ENCODE results near the gene CCDC82. TPM values are rescaled to one million over a fixed set of nuclear protein-coding genes. Genes with fewer than 3 reads are reported as not detected.
A peak's percentile ranks its signal among the peaks of the same experiment; 100 is the strongest.

Gene CCDC82
- total and polyA plus RNA-seq, 5 donors from 2014 or later = 22.2 to 37.3 (median 26.2) TPM

- Histone ChIP-seq H3K9me3 (ENCODE audit: control insufficient read depth in 2 of 2, low read length in 2 of 2) (no peaks in the 10 kb centered on the region), H3K27ac (ENCODE audit: insufficient read depth, low read length, poor library complexity, severe bottlenecking) (no peak overlapping the region), H3K27me3 (ENCODE audit: control insufficient read depth, insufficient read depth, low read length) (no peaks in the 10 kb centered on the region), H3K4me3 (ENCODE audit: low read depth, low read length) (no peak overlapping the region), H3K4me1 (ENCODE audit: control insufficient read depth, insufficient read depth, low read length, poor library complexity, severe bottlenecking) (no peaks in the 10 kb centered on the region), H3K36me3 (ENCODE audit: control insufficient read depth, insufficient read depth, low read length) (peaks cover 64% of the 10 kb centered on the region)
- Mint-ChIP-seq H3K4me1 (peaks cover 0 to 12% (median 3%) of the 10 kb centered on the region in 4 donors), H3K4me3 (no peak overlapping the region), H3K9me3 (peaks cover 0 to 2% (median 0%) of the 10 kb centered on the region in 7 donors), H3K27me3 (no peaks in the 10 kb centered on the region), H3K27ac (no peak overlapping the region), H3K36me3 (peaks cover 24% of the 10 kb centered on the region)
- DNase-seq (no peak), ATAC-seq (ENCODE audit: low read depth in 2 of 2) (no peak)
Observed at GRCh38 chr11:96365493-96365892, 24.2 kb downstream of the CCDC82 start.

DNA sequence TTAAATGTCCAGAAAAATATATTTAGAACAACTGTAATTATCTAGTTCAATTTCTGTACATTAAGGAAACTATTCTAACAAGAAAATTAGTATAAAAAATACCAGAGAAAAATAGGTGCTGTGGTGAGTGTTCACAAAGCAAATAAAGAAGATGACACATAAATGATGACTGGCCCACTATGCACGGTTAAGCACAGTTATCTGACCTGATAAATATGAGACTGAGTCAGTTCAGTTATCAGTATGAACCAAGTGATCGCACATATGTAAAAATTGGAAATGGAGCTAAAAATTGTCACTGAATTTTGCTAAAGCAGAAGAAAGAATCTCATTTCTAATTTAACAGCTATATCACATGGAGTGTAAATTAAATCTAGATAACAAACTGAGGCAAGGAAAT, 27.9 kb downstream of the CCDC82 start:
- H3K4me3 Mint-ChIP-seq = no peak overlapping the region
- peaks cover 23% of the 10 kb centered on the region for H3K36me3 Mint-ChIP-seq
- no peaks in the 10 kb centered on the region for H3K4me1 ChIP-seq (ENCODE audit: control insufficient read depth, insufficient read depth, low read length, poor library complexity, severe bottlenecking)
- no peak overlapping the region for H3K27ac ChIP-seq (ENCODE audit: insufficient read depth, low read length, poor library complexity, severe bottlenecking)
- peaks cover 55% of the 10 kb centered on the region for H3K36me3 ChIP-seq (ENCODE audit: control insufficient read depth, insufficient read depth, low read length)
- ATAC-seq (ENCODE audit: low read depth in 2 of 2) (no peak), DNase-seq (no peak)
- peaks cover 0 to 31% (median 9%) of the 10 kb centered on the region in 4 donors for H3K4me1 Mint-ChIP-seq
- H3K9me3 Mint-ChIP-seq = no peaks in the 10 kb centered on the region
- no peaks in the 10 kb centered on the region for H3K27me3 Mint-ChIP-seq
- H3K4me3 ChIP-seq (ENCODE audit: low read depth, low read length) = no peak overlapping the region
- H3K27ac Mint-ChIP-seq = no peak overlapping the region
- no peaks in the 10 kb centered on the region for H3K27me3 ChIP-seq (ENCODE audit: control insufficient read depth, insufficient read depth, low read length)
- no peaks in the 10 kb centered on the region for H3K9me3 ChIP-seq (ENCODE audit: control insufficient read depth in 2 of 2, low read length in 2 of 2)

GRCh38 chr11:96358321-96358720, 31.4 kb downstream of the CCDC82 start:
- Mint-ChIP-seq H3K36me3 (peaks cover 47% of the 10 kb centered on the region), H3K27me3 (no peaks in the 10 kb centered on the region), H3K27ac (peak overlapping the region in 1 of 3 donors; percentile 22), H3K9me3 (peaks cover 0 to 2% (median 0%) of the 10 kb centered on the region in 7 donors), H3K4me1 (peaks cover 2 to 36% (median 14%) of the 10 kb centered on the region in 4 donors), H3K4me3 (no peak overlapping the region)
- no peak for DNase-seq
- Histone ChIP-seq H3K27ac (ENCODE audit: insufficient read depth, low read length, poor library complexity, severe bottlenecking) (no peak overlapping the region), H3K4me1 (ENCODE audit: control insufficient read depth, insufficient read depth, low read length, poor library complexity, severe bottlenecking) (no peaks in the 10 kb centered on the region), H3K27me3 (ENCODE audit: control insufficient read depth, insufficient read depth, low read length) (no peaks in the 10 kb centered on the region), H3K36me3 (ENCODE audit: control insufficient read depth, insufficient read depth, low read length) (peaks cover 46% of the 10 kb centered on the region), H3K4me3 (ENCODE audit: low read depth, low read length) (no peak overlapping the region), H3K9me3 (ENCODE audit: control insufficient read depth in 2 of 2, low read length in 2 of 2) (no peaks in the 10 kb centered on the region)
- no peak for ATAC-seq (ENCODE audit: low read depth in 2 of 2)

DNA sequence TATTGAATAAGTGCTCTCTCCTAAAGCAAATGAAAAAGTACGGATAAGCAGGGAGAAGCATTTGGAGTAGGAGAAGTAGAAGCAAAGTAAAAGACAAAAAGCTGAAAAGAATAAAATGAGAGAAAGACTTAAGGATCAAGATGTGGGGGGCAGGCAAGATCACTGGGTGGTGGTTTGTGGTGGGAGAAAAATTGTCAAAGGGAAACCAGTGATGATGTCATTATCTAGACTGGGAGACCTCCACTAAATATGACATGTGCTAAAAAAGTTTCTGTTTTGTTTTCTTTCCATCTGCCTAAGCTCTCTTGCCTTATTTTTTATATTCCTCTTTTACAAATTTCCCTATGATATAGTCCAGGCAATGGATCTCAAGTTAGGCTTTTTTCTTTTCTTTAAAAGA, 31.9 kb downstream of the CCDC82 start:
- Mint-ChIP-seq H3K27ac (peak overlapping the region in 1 of 3 donors; percentile 22), H3K36me3 (peaks cover 47% of the 10 kb centered on the region)

GRCh38 chr11:96356848-96357247, 32.9 kb downstream of the CCDC82 start:
- Mint-ChIP-seq H3K27me3 (no peaks in the 10 kb centered on the region), H3K4me3 (no peak overlapping the region), H3K9me3 (peaks cover 0 to 2% (median 0%) of the 10 kb centered on the region in 7 donors), H3K36me3 (peaks cover 42% of the 10 kb centered on the region), H3K4me1 (peaks cover 2 to 28% (median 13%) of the 10 kb centered on the region in 4 donors), H3K27ac (peak overlapping the region in 2 of 3 donors; percentile 3 to 27)
- DNase-seq = no peak
- Histone ChIP-seq H3K27me3 (ENCODE audit: control insufficient read depth, insufficient read depth, low read length) (no peaks in the 10 kb centered on the region), H3K9me3 (ENCODE audit: control insufficient read depth in 2 of 2, low read length in 2 of 2) (no peaks in the 10 kb centered on the region), H3K36me3 (ENCODE audit: control insufficient read depth, insufficient read depth, low read length) (peaks cover 42% of the 10 kb centered on the region), H3K27ac (ENCODE audit: insufficient read depth, low read length, poor library complexity, severe bottlenecking) (no peak overlapping the region), H3K4me1 (ENCODE audit: control insufficient read depth, insufficient read depth, low read length, poor library complexity, severe bottlenecking) (no peaks in the 10 kb centered on the region), H3K4me3 (ENCODE audit: low read depth, low read length) (no peak overlapping the region)
- no peak for ATAC-seq (ENCODE audit: low read depth in 2 of 2)

More for the DNA sequence above, 31.9 kb downstream of the CCDC82 start:
- Mint-ChIP-seq H3K9me3 (peaks cover 0 to 2% (median 0%) of the 10 kb centered on the region in 7 donors), H3K4me3 (no peak overlapping the region), H3K4me1 (peaks cover 2 to 36% (median 14%) of the 10 kb centered on the region in 4 donors), H3K27me3 (no peaks in the 10 kb centered on the region)
- Histone ChIP-seq H3K27ac (ENCODE audit: insufficient read depth, low read length, poor library complexity, severe bottlenecking) (no peak overlapping the region), H3K4me3 (ENCODE audit: low read depth, low read length) (no peak overlapping the region), H3K9me3 (ENCODE audit: control insufficient read depth in 2 of 2, low read length in 2 of 2) (no peaks in the 10 kb centered on the region), H3K27me3 (ENCODE audit: control insufficient read depth, insufficient read depth, low read length) (no peaks in the 10 kb centered on the region), H3K4me1 (ENCODE audit: control insufficient read depth, insufficient read depth, low read length, poor library complexity, severe bottlenecking) (no peaks in the 10 kb centered on the region), H3K36me3 (ENCODE audit: control insufficient read depth, insufficient read depth, low read length) (peaks cover 46% of the 10 kb centered on the region)
- DNase-seq (no peak), ATAC-seq (ENCODE audit: low read depth in 2 of 2) (no peak)

DNA sequence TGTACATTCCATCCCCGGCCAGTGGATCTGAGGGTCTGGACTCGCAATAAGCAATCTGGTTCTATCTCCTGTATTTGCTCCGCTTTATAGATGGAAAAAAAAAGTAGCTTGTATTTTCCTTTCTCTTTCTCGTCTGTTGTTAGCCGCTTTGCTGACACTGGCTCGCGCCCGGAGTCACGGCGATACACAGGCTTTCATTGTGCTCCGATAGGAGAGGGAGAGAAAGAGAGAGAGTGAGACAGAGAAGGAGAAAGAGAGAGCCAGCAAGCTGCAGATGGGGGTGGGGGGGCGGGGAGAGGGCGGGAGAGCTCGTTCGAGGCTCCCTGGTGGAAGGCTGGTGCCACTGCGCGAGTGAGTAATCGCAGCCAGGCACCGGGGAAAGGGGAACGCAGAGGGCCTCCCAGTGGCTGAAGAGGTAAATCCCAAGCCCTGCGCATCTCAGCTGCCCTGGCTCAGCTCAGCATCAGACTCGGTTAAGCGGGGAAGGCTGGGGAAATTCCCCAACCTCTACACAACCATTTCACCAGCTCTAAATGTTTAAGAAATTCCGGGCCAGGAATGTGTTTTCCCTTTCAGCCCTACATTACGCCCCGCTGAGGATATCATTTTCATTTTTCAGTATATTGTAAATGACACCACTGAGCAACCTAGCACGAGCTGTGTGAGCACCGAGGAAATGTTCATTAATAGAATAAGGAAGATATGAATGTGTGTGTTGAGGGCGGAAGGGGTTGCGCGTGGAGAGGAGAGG, 46.6 kb downstream of the CCDC82 start, which contains the start of gene MAML2:
Gene MAML2 (minus strand): TSS at position 235 of the 751 bp plus-strand sequence. CDS start 1,300 bp downstream, outside the sequence.
- Mint-ChIP-seq H3K27me3 (no peaks in the 10 kb centered on the region), H3K27ac (peak within 1 kb of the TSS; percentile 89 to 98 (median 94)), H3K4me1 (peaks cover 15 to 35% (median 25%) of the 10 kb centered on the region in 4 donors), H3K9me3 (peaks cover 0 to 1% (median 0%) of the 10 kb centered on the region in 7 donors), H3K36me3 (peaks cover 5% of the 10 kb centered on the region), H3K4me3 (peak within 1 kb of the TSS; percentile 95 to 99 (median 97))
- Histone ChIP-seq H3K27me3 (ENCODE audit: control insufficient read depth, insufficient read depth, low read length) (no peaks in the 10 kb centered on the region), H3K4me1 (ENCODE audit: control insufficient read depth, insufficient read depth, low read length, poor library complexity, severe bottlenecking) (peaks cover 47% of the 10 kb centered on the region), H3K36me3 (ENCODE audit: control insufficient read depth, insufficient read depth, low read length) (no peaks in the 10 kb centered on the region), H3K27ac (ENCODE audit: insufficient read depth, low read length, poor library complexity, severe bottlenecking) (peak within 1 kb of the TSS; percentile 79), H3K4me3 (ENCODE audit: low read depth, low read length) (peak within 1 kb of the TSS; percentile 98), H3K9me3 (ENCODE audit: control insufficient read depth in 2 of 2, low read length in 2 of 2) (no peaks in the 10 kb centered on the region)
- DNase-seq = peak; percentile 84 to 93 (median 85)
- peak; percentile 86 for ATAC-seq (ENCODE audit: low read depth in 2 of 2)

- Histone ChIP-seq H3K4me1 (ENCODE audit: control insufficient read depth, insufficient read depth, low read length, poor library complexity, severe bottlenecking) (peaks cover 56% of the 10 kb centered on the region), H3K4me3 (ENCODE audit: low read depth, low read length) (peak overlapping the region; percentile 98), H3K27ac (ENCODE audit: insufficient read depth, low read length, poor library complexity, severe bottlenecking) (peak overlapping the region; percentile 75), H3K27me3 (ENCODE audit: control insufficient read depth, insufficient read depth, low read length) (no peaks in the 10 kb centered on the region), H3K36me3 (ENCODE audit: control insufficient read depth, insufficient read depth, low read length) (no peaks in the 10 kb centered on the region), H3K9me3 (ENCODE audit: control insufficient read depth in 2 of 2, low read length in 2 of 2) (no peaks in the 10 kb centered on the region)
- Mint-ChIP-seq H3K9me3 (peaks cover 0 to 1% (median 0%) of the 10 kb centered on the region in 7 donors), H3K36me3 (peaks cover 5% of the 10 kb centered on the region), H3K27ac (peak overlapping the region; percentile 89 to 98 (median 94)), H3K4me3 (peak overlapping the region; percentile 95 to 99 (median 97)), H3K4me1 (peaks cover 22 to 43% (median 34%) of the 10 kb centered on the region in 4 donors), H3K27me3 (no peaks in the 10 kb centered on the region)
- ATAC-seq (ENCODE audit: low read depth in 2 of 2) (no peak), DNase-seq (peak in 1 of 3 donors; percentile 54)
Observed at GRCh38 chr11:96342014-96342960, 47.4 kb downstream of the CCDC82 start.

Data from CD4-positive, CD25-positive, alpha-beta regulatory T cell (primary cell).